GM19023 (cell line): ENCODE measurements around the gene CACNA2D1.

Source experiments
- ATAC-seq: cut with Tn5 transposase; IDR thresholded peaks from one replicate; pipeline ENCODE4 v1.9.1; 2021; ENCODE audit warnings: mild to moderate bottlenecking, moderate library complexity; ENCODE audit not compliant: unreplicated experiment

CACNA2D1 gene

GRCh38 chr7:81902536-81902935, 541.0 kb downstream of the CACNA2D1 start:
- no peak for ATAC-seq
